GM18858 (cell line): Measurements from ENCODE around the gene PGLYRP2.
"Not testable (repeated sequence)": the region's sequence is repeated elsewhere in the genome, so short reads cannot be mapped to it uniquely, and the experiment has no call there.

Source experiments
- ATAC-seq: cut with Tn5 transposase; IDR thresholded peaks from one replicate; pipeline ENCODE4 v1.9.1; 2021; ENCODE audit not compliant: unreplicated experiment

Gene PGLYRP2, protein sequence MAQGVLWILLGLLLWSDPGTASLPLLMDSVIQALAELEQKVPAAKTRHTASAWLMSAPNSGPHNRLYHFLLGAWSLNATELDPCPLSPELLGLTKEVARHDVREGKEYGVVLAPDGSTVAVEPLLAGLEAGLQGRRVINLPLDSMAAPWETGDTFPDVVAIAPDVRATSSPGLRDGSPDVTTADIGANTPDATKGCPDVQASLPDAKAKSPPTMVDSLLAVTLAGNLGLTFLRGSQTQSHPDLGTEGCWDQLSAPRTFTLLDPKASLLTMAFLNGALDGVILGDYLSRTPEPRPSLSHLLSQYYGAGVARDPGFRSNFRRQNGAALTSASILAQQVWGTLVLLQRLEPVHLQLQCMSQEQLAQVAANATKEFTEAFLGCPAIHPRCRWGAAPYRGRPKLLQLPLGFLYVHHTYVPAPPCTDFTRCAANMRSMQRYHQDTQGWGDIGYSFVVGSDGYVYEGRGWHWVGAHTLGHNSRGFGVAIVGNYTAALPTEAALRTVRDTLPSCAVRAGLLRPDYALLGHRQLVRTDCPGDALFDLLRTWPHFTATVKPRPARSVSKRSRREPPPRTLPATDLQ

DNA sequence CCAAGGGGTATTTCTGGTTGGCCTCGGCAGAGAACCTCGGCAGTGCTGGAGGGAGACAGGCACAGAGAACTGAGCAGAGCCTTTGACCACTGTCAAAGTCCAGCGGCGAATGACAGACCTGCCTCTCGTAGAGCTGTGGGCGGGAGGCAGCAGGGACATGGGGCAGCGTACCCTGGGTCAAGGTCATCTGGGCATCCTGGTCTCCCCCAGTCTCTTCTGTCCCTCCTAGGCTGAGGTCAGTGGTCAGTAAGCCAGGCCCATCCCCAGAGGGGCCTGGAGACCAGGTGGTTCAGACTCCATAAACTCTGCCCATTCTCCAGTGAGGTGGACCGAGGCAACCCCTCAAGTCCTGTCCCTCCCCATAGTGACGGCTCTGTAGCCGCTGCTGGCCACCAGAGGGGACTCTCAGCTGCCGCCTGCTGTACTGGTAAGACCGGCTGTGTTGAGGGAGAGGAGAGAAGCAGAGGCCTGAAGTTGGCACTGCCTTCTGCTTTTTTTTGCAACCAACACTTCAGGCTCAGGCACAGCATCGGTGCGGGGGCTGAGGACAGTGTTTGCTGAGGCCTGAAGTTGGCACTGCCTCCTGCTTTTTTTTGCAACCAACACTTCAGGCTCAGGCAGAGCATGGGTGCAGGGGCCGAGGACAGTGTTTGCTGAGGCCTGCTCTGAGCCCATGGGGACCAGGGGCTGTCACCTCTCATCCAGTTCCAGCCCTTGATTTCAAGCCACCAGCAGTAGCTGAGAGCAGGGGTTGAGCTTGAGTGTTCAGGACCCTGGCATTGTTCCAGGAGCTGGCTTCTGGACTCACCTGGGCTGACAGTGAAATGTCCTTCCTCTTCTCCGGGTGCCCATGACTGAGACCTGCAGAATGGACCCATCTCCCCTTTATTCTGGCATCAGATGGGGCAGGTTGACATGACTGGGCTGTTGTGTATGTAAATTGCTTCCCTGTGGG, at the start of gene PGLYRP2:
Gene PGLYRP2 (minus strand): TSS at position 111 of the 955 bp plus-strand sequence. CDS start 130 bp downstream, outside the sequence.
- no peak for ATAC-seq

DNA sequence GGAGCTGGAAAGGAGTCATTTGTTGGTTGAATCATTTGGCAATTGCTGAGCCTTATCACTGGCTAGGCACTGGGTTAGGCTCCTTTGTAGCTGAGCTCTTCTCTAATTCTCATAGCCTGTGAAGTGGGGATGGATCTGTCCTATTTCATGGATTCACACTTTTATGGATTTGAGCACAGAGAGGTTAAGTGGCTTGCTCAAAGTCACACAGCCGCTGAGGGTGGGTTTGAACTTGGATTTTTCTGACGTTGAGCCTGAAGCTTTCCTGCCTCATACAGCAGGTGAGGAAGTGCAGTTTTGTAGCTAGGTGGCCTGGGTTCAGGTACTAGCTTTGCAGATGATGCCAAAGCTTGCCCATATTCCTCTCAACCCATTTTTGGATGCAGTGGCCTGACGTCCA, 48.4 kb upstream of the PGLYRP2 start:
- ATAC-seq: no peak

DNA sequence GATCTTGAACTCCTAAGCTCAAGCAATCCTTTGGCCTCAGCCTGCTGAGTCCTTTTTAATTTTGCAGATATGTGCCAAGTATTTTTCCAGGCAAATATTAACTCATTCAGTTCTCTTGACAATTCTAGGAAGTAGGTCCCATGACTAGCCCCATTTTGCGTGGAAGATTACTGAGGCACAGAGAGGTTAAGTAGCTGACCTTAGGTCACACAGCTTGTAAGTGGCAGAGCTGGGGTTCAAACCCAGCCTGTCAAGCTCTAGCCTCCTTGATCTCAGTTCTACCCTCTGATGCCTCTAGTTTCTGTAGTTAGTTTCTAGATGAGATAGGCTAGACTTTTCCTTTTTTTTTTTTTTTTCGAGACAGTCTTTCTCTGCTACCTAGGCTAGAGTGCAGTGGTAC, 47.1 kb upstream of the PGLYRP2 start:
- ATAC-seq: no peak

DNA sequence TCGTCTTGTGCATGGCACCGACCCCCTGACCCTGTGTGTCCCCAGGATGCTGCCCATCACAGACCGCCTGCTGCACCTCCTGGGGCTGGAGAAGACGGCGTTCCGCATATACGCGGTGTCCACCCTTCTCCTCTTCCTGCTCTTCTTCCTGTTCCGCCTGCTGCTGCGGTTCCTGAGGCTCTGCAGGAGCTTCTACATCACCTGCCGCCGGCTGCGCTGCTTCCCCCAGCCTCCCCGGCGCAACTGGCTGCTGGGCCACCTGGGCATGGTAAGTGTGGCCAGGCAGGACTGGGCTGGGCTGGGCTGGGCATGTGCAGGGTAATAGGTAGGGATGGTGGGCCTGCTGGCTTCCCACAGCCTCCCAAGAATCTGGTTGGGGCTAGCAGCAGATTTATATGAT, 46.0 kb upstream of the PGLYRP2 start:
- ATAC-seq: no peak

DNA sequence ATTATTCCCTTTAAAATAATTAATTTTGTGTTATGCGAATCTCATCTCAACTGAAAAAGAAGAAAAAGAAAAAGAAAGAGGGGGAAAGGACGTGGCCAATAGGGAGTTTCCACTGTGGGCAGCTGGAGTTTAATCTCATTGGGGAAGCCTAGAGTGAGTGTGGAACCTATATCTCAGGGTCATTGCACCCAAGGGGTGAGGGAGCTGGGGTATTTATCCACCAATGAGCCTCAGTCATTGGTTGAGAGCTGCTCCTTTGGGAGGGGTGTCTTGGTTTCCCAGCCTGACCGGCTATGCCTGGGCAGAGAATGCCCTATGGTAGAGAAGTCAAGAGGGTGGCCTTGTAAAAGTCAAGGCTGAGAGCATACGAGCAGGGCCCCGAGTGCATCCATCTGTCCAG, 45.5 kb upstream of the PGLYRP2 start:
- ATAC-seq: no peak

DNA sequence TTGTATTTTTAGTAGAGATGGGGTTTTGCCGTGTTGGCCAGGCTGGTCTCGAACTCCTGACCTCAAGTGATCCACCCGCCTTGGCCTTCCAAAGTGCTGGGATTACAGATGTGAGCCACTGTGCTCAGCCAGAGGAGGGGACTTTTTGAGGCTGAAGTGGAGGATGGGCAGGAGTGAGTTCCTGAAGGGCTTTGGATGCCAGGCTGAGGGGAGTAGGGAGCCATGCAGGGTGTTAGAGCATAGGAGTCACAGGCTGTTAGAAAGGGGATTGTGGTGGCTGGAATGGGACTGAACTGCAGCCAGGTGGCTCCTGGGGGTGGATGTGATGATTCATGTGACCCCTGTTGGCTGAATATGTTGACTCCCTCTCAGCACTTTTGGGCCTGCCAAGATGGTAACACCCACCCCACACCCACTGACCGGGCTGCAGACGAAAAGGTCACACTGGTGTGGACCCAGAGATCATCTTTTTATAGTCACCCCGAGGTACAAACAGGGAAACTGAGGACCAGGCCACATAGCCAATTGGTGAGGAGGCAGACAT, 40.2 kb upstream of the PGLYRP2 start:
- ATAC-seq: no peak

DNA sequence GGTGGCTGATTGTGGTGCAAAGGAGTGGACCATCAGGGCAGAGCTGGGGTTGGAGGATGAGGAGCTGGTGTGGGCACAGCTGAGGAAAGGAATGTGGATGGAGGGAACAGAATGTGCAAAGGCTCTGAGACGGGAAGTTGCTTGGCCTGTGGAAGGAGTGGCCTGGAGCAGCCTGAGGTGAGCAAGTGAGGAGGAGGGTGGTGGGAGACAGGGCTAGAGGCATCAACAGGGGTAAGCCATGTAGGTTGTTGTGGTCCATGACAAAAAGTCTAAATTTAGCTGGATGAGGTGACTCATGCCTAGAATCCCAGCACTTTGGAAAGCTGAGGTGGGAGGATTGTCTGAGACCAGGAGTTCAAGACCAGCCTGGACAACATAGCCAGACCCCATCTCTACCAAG, 38.5 kb upstream of the PGLYRP2 start:
- ATAC-seq: no peak

DNA sequence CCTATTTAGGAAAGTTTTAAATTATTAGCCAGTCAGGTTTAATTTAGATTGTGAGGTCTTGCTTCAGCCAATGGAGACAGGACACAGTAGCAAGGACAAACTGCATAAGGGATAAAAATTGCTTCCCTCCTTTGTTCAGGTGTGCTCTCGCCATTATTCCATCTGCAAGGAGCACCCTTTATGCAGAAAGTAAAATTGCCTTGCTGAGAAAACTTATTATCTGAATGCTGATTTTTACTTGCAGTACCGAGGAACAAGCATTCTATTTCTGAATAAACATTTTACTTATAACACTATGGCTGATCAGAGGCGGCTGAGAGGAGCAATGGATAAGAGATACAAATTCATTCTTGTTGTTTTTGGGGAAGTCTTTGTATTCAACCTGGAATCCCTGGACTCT, 37.1 kb upstream of the PGLYRP2 start:
- no peak for ATAC-seq

DNA sequence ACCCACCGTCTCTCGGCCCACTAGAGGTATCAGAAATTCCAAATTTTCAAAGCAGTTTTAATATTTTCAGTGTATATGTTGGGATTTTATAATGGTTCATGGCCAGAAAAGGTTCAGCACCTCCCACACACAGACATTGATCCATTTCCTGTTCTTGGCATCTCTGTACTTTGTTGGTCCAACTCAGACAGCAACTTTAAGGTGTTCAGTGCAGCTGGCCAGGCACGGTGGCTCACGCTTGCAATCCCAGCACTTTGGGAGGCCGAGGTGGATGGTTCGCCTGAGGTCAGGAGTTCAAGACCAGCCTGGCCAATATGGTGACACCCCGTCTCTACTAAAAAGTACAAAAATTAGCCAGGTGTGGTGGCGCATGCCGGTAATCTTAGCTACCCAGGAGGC, 35.9 kb upstream of the PGLYRP2 start:
- ATAC-seq: not testable (repeated sequence)

DNA sequence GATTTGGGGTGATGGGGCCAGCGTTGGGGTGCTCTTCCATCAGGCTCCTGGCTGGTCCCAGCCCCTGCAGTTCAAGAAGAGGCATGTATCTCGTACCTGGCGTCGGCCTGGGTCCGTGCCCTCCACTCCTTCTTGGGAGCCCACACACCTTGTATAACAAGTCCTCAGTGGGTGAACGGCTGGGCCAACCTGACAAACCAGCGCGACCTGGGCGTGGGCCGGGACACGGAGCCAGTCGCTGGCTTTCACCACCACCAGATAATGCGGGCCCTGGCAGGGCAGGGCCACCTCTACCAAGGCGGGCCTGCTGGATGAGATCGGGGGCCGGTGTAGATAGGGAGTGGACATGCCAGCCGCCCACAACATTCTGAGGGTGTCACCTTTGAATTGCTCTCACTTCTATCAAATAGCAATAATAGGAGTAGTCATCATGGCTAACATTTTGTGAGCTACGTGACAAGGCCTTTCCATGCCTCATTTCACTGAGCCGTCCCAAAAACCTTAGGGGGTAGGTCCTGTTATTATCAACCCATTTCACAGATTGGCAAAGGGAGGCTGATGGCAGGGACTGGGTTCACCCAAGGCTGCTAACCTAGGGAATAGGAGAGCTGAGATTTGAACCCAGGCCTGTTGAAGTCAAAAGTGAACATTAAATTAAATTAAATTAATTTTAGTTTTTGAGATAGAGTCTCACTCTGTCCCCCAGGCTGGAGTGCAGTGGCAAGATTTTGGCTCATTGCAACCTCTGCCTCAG, 32.5 kb upstream of the PGLYRP2 start:
- ATAC-seq: no peak

DNA sequence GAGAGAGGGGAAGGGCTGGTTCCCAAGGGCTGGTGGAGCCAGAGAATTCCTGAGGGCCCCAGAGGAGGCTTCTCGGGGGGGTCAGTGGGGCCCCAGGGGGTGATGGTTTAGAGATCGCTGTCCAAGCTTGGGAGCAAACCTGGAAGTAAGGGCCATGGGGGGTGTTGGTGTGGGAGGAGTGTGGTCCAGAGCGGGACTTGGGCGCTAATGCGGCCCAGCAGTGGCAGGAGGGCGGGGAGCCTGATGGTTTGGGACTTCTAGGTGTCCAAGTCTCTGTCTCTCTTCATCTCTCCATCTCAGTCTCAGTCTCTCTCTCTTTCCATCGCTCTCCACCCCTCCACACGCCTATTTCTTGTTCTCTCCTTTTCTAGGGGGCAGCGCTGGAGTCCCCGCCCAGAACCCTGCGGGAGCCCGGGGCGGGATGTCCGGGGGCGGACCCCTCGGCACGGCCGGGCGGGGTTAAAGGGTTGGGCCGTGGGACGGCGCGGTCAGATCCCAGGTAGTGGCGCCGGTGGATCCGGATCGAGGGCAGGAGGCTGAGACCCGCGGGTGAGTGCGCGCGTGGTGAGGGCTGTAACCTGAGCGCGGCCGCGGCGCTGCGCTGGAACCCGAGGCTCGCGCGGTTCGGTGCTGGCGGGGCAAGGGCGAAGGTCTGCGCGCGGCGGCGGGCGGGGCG, 28.9 kb upstream of the PGLYRP2 start, which contains the start of gene CYP4F22:
Gene CYP4F22 (plus strand): TSS at position 491 of the 676 bp plus-strand sequence. CDS start 16,812 bp downstream, outside the sequence.
- ATAC-seq: no peak

DNA sequence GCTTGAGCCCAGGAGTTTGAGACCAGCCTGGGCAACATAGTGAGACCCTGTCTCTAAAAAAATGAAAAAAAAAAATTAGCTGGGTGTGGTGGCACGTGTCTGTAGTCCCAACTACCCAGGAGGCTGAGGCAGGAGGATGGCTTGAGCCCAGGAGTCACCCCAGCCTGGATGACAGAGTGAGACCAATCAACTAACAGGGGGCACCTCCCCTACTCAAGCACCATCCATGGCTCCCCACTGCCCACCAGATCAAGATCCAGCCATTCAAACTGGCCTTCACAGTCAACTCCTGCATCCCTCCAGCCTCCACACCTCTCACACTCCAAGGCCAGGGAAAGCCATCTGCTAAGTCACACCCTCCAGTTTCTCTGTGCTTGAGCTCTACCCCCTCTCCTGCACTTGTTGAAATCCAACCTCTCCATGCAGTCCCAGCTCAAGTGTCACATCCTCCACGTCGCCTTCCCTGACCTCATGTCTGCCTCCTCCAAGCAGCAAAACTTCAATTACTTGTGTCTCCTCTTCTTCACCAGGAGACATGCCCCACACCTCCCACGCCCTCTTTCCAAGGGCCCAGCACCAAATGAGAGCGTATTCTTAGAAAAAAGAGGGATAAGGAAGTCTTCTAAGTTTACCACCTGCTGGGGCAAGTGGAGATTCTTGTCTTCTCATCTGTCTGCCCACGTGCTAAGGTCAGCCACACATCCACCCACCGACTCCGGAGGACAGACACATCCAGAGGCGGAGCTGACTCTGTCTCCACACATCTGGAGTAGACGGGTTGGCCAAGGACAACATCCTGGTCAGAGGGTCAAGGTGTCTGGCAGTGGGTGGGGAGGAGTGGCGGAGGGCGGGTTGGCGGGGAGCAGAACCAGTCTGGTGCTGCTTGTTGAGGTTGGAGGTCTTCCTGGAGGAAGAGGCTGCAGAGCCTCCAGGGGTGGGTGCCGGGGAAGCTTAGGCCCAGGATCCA, 28.1 kb upstream of the PGLYRP2 start:
- ATAC-seq: no peak

DNA sequence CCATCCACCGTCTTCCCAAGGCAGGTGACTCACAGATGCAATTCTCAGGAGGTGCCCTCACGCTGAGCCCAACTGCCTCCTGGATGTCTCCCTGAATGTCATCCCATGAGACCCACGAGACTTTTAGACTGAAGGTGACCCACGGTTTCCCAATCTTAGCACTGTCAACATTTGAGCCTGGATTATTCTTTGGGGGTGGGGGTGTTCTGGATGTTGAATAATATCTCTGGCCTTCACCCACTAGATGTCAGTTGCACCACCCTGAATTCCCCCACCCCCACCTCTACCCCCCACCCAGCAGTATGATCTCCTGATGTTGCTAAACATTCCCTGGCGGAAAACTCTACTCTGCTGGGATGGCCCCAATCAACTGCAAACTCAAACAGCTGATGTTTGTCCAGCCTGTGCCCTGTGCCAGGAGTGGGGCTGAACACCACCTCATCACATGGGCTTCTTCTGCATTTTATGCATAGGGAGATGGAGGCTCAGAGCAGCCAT, 26.8 kb upstream of the PGLYRP2 start:
- ATAC-seq: no peak

DNA sequence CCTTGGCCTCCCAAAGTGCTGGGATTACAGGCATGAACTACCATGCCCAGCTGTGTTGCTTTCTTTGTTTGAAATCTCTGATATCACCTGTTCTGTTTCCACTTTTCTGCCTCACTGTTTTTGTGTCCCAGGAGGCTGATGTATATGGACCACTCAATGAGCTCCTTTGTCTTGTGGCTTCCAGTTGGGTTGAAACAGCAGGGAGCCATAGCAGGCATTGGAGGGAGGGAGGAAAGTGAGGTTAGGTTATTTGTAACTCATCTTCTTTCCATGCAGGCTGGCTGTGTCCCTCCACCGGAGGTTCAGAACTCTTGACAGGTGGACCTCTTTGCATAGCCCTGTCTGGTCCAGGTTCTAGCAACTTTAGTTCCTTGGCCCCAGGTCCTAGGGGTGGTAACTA, 23.0 kb upstream of the PGLYRP2 start:
- ATAC-seq: no peak

DNA sequence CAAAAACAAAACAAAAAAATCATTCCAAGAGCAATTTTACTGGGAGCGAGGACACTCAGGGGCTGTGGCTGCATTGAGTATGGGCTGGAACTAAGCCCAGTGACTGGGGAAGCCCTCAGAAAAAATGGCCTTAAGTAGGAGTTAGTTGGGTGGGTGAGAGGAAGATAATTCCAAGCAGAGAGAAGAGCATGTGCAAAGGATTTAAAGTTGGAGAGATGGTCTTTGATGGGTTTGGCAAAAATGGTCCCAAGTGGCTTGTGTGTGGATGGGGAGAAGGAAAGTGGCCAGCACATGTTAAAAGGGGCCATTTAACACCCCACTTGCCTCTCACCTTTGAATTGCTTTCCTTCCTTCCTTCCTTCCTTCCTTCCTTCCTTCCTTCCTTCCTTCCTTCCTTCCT, 22.3 kb upstream of the PGLYRP2 start:
- no peak for ATAC-seq

DNA sequence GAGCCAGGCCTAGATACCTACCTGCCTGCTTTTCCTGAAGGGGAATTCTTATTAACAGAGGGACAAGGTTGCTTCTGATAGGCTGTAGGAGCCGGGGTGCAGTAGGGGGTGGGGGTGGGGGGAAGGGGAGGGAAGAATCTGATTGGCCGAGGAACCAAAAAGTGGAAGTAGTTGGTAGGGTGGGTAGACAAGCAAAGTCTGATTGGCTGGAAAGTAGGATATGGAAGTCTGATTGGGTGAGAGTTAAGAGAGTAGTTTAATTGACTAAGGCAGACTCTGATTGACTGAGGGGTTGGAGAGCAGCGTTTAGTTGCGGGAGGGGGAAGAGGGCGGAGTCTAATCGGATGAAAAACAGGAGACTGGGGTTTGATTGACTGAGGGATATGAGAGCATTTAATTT, 19.6 kb upstream of the PGLYRP2 start:
- ATAC-seq: no peak

DNA sequence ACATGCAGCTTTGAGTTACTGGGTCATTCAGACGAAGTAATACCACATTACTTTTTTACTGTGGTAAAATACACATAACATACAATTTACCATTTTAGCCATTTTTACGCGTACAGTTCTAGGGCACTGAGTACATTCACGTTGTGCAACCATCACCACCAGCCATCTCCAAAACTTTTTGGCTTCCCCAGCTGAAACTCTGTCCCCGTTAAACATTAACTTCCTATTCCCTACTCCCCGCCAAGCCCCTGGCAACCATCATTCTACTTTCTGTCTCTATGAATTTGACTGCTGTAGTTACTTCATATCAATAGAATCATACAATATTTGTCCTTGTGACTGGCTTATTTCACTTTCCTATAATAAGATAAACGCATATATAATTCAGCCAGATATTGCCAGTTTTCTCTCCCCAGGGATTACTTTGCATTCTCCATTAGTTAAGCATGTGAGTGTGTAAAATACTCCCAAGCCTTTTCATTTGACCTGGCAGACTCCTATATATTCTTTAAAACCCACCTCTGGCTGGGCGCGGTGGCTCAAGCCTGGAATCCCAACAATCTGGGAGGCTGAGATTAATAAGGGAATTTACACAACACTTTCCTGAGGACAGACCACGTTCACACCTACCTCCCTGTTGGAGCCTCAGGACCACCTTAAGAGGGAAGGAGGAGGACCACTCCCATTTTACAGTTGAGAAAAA, 19.0 kb upstream of the PGLYRP2 start:
- ATAC-seq: no peak

DNA sequence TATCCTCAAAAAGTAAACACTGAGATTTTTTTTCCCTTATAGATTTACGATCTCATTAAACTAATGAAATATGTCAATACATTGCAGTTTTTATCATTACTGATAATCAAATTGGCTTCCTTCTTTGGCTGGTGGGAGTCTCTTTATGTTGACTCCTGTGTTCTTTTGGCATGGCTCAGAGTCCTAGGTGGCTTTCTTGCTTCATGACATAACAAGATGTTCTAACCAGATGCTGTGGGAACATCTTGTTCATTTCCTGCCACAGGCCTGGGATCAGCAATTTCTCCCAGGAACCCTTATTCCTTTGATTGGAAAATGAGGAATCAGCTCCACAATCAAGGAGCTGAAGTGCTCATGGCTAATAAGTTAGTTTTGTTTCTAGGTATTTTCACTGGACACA, 15.8 kb upstream of the PGLYRP2 start:
- no peak for ATAC-seq
